ENCODE results near the gene RPS6KB1.

DNA sequence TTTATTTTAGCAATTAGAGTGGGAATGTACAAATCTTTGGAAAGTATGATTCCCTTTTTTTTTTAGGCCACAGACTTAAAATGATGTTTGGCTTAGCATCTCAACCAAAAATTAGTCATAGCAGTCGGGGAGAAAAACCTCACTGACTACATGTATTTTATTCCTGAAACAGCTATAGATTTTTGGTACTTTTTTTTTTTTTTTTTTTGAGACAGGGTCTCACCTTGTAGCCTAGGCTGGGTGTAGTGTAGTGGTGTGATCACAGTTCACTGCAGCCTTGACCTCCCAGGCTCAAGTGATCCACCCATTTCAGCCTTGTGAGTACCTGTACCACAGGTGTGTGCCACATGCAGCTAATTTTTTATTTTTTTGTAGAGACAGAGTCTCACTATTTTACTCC is 48.2 kb downstream of the RPS6KB1 start:
- TF ChIP-seq CTCF (IDR thresholded peaks at IDR 0.05; ENCODE audit: poor library complexity, severe bottlenecking): no peak
- TF ChIP-seq EZH2 (IDR thresholded peaks at IDR 0.05; ENCODE audit: borderline replicate concordance, insufficient read depth, low read length, poor library complexity, severe bottlenecking): no peak
- TF ChIP-seq EP300 (conservative IDR thresholded peaks at IDR 0.05; ENCODE audit: poor library complexity, severe bottlenecking): no peak
- no peak for TF ChIP-seq SMC3 (conservative IDR thresholded peaks at IDR 0.05; ENCODE audit: poor library complexity)

Data from neural cell (in vitro differentiated cells).